AG09309 (cell line): Measurements from ENCODE around the gene NMT2.

Source experiments
- DNase-seq: peaks from one replicate; pipeline ENCODE4 v3.0.0-alpha.2; 2010; ENCODE audit warnings: low read depth
- H3K4me3 ChIP-seq: 2 replicates; pipeline ENCODE4 v1.5.1; 2011; ENCODE audit warnings: mild to moderate bottlenecking, low read depth, low read length, moderate library complexity; ENCODE audit not compliant: control insufficient read depth
- TF ChIP-seq, protein P1 (sequence below): IDR thresholded peaks from 2 replicates; pipeline ENCODE4 v1.5.1; 2011; ENCODE audit warnings: mild to moderate bottlenecking, low read depth, low read length, inconsistent platforms; ENCODE audit not compliant: insufficient read depth, control insufficient read depth; ENCODE audit errors: missing control alignments

Gene NMT2

DNA sequence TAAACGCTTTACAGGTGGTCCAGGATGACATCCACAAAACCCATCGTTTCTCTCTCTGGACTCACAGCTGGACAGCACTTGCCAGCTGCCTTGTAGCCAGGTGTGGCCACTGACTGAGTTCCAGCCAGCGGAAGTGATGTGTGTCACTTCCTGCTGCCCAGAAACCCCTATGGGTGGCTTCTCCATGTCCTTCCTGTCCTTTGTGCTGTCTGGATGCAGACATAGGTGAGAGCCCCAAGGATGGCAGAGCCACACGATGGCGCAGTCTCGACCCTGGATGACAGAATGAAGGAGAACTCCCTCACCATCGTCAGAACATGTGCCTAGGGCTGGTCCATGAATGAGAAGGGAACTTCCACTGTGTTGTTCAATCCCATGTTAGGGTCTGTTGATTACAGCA lies 22.1 kb downstream of the NMT2 start:
- no peak overlapping the region for H3K4me3 ChIP-seq
- TF ChIP-seq, protein P1, sequence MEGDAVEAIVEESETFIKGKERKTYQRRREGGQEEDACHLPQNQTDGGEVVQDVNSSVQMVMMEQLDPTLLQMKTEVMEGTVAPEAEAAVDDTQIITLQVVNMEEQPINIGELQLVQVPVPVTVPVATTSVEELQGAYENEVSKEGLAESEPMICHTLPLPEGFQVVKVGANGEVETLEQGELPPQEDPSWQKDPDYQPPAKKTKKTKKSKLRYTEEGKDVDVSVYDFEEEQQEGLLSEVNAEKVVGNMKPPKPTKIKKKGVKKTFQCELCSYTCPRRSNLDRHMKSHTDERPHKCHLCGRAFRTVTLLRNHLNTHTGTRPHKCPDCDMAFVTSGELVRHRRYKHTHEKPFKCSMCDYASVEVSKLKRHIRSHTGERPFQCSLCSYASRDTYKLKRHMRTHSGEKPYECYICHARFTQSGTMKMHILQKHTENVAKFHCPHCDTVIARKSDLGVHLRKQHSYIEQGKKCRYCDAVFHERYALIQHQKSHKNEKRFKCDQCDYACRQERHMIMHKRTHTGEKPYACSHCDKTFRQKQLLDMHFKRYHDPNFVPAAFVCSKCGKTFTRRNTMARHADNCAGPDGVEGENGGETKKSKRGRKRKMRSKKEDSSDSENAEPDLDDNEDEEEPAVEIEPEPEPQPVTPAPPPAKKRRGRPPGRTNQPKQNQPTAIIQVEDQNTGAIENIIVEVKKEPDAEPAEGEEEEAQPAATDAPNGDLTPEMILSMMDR, result no peak
- no peak for DNase-seq

DNA sequence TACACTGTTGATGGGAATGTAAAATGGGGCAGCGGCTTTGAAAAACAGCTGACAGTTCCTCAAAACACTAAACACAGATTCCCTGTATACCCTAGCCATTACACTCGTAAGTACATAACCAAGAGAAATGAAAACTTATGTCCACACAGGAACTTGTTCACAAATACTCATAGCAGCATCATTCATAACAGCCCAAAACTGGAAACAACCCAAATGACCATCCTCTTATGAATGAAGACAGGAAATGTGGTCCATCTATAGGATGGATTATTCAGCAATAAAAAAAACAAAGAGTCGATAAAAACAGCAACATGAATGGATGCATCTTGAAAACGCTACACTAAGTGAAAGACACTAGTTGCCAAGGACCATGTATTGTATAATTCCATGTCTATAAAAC lies 23.7 kb downstream of the NMT2 start:
- H3K4me3 ChIP-seq, result no peak overlapping the region
- TF ChIP-seq, protein P1, result no peak
- DNase-seq, result no peak

DNA sequence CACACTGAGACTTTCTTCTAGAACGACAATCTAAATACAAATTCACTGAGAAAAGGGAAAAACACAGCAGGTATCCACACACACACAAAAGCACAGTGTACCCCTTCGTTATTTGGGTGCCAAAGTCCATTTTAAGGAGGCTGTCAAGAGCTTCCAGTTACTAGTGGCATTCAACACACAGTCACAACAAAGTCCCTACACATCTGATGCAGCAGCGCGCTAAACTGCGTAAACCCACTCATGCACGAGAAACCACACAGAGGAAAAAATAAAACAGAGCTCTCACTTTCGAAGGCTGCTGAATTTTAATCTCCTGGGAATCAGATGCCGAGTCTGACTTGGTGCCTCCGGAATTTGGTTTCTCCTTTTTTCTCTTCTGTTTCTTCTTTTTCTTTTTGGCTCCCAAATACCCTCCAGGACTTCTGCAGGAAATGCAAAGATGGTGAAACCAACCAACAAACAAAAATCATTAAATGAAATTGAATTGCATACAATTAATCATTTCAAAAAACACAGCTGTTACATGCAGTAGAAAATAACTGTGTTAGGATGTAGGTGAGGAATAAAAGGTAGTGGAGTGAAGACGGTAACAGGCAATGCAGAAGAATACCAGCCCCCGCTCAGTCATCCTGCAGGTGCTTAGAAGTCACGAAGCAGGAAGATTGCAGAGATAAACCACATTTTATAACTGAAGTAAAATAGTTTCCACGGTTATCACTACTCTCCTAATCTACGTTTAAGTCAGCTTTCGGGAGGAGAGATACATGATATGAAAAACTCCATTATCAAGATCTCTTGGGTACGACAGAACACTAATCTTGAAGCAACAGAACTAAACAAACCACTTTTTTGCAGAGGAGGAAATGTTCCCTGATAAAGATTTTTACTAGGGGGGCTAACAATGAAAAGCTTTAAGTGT lies 27.1 kb downstream of the NMT2 start:
- TF ChIP-seq, protein P1, result no peak
- DNase-seq, result no peak
- H3K4me3 ChIP-seq, result no peak overlapping the region

DNA sequence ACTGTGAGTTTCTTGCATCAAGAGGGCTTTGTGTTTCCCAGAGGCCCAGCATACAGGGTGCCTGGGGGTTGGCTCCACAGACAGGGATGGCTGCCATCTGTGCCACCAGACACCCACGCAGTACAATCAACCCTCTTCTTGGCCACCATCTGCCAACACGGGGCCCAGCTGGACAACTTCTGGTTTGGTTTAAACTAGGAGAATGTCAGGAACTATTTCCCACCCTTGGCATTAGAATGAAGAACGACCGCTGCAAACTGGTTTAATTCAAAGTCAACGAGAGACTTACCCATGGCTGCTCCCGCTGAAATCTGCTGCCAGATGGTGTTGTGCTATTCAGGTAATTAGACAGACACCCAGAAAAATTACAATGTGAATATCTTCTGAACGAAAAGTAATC lies 27.8 kb downstream of the NMT2 start:
- no peak for DNase-seq
- TF ChIP-seq, protein P1, result no peak
- H3K4me3 ChIP-seq, result no peak overlapping the region

GRCh38 chr10:15137636-15138035 lies 30.9 kb downstream of the NMT2 start:
- no peak for DNase-seq
- no peak overlapping the region for H3K4me3 ChIP-seq
- TF ChIP-seq, protein P1, result no peak

DNA sequence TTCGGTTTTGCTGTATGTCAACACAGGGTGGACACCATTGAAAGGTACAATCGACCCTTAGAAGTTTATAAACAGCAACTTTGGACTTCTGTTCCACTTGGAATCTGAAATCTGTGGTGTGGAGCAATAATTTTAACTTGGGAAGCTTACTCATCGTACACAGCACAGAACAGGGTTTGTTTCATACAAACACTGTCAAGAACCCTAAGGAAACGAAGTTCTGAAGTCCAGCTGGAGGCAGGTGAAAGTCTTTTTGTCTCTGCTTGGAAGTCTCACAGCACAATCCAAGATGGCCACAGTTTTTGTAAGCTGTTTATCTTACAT lies 31.5 kb downstream of the NMT2 start:
- no peak overlapping the region for H3K4me3 ChIP-seq
- TF ChIP-seq, protein P1, result no peak
- DNase-seq, result no peak
